B cell (primary cell): Measurements from ENCODE around the gene SLC17A8.

Source experiments
- EZH2 ChIP-seq: IDR thresholded peaks from 2 replicates; pipeline ENCODE4 v1.6.1; 2012; ENCODE audit warnings: borderline replicate concordance, low read depth, mild to moderate bottlenecking, moderate library complexity, low read length; ENCODE audit not compliant: insufficient read depth, poor library complexity, severe bottlenecking
- TF ChIP-seq, protein P1 (sequence below): fragments of 200-600 bp; IDR thresholded peaks from one replicate; pipeline ENCODE4 v1.8.0; 2022; ENCODE audit warnings: antibody characterized with exemption, mild to moderate bottlenecking

DNA sequence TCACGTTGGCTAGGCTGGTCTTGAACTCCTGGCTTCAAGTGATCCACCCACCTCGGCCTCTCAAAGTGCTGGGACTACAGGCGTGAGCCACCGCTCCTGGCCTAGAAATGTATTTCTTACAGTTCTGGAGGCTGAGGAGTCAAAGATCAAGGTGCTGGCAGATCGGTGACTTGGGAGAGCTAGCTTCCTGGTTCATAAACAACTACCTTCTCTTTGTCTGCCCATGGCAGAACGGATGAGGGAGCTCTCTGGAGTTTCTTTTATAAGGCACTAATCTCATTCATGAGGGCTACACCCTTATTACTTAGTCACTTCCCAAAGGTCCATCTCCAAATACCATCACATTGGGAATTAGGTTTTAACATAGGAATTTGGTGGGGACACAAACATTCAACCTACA is 38.9 kb downstream of the SLC17A8 start:
- TF ChIP-seq, protein P1, sequence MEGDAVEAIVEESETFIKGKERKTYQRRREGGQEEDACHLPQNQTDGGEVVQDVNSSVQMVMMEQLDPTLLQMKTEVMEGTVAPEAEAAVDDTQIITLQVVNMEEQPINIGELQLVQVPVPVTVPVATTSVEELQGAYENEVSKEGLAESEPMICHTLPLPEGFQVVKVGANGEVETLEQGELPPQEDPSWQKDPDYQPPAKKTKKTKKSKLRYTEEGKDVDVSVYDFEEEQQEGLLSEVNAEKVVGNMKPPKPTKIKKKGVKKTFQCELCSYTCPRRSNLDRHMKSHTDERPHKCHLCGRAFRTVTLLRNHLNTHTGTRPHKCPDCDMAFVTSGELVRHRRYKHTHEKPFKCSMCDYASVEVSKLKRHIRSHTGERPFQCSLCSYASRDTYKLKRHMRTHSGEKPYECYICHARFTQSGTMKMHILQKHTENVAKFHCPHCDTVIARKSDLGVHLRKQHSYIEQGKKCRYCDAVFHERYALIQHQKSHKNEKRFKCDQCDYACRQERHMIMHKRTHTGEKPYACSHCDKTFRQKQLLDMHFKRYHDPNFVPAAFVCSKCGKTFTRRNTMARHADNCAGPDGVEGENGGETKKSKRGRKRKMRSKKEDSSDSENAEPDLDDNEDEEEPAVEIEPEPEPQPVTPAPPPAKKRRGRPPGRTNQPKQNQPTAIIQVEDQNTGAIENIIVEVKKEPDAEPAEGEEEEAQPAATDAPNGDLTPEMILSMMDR = no peak
- TF ChIP-seq EZH2 = no peak
